ENCODE measurements around the gene TAF12. TPM values are rescaled to one million over a fixed set of nuclear protein-coding genes. Genes with fewer than 3 reads are reported as not detected.

The TAF12 gene
- total RNA-seq, 1 donor from 2014 or later, result 25.9 TPM

GRCh38 chr1:28604962-28605361, 37.9 kb downstream of the TAF12 start:
- H3K36me3 Mint-ChIP-seq (ENCODE audit: low read depth, unreplicated experiment), result peaks cover 1% of the 10 kb centered on the region
- Histone ChIP-seq H3K27me3 (ENCODE audit: insufficient read depth, low read length) (no peaks in the 10 kb centered on the region), H3K4me1 (ENCODE audit: insufficient read depth, low read length) (peaks cover 11% of the 10 kb centered on the region), H3K9ac (ENCODE audit: low read length) (no peak overlapping the region), H3K4me3 (ENCODE audit: insufficient read depth, low read depth, low read length) (no peak overlapping the region), H3K79me2 (ENCODE audit: insufficient read depth, low read length) (no peaks in the 10 kb centered on the region), H2AFZ (ENCODE audit: low read depth, low read length) (no peak overlapping the region), H3K36me3 (ENCODE audit: insufficient read depth, low read length) (peaks cover 18% of the 10 kb centered on the region), H3K4me2 (ENCODE audit: low read length) (no peak overlapping the region), H4K20me1 (ENCODE audit: insufficient read depth, low read length) (peaks cover 8% of the 10 kb centered on the region), H3K27ac (ENCODE audit: low read depth, low read length) (no peak overlapping the region), H3K9me3 (ENCODE audit: insufficient read depth, low read depth, low read length) (no peaks in the 10 kb centered on the region)
- peaks cover 12% of the 10 kb centered on the region for H3K4me1 Mint-ChIP-seq (ENCODE audit: low read depth, unreplicated experiment)
- DNase-seq (ENCODE audit: low read depth), result no peak
- no peak for TF ChIP-seq EZH2 (IDR thresholded peaks at IDR 0.05; ENCODE audit: insufficient read depth, low read length)
- TF ChIP-seq CTCF (IDR thresholded peaks at IDR 0.05; ENCODE audit: insufficient read depth, low read depth, low read length), result no peak
- no peak for FAIRE-seq
- no peak overlapping the region for H3K4me3 Mint-ChIP-seq (ENCODE audit: unreplicated experiment)
- no peaks in the 10 kb centered on the region for H3K27me3 Mint-ChIP-seq (ENCODE audit: low read depth, unreplicated experiment)
- H3K27ac Mint-ChIP-seq (ENCODE audit: unreplicated experiment), result no peak overlapping the region
- no peaks in the 10 kb centered on the region for H3K9me3 Mint-ChIP-seq (ENCODE audit: unreplicated experiment)

- no peak overlapping the region for H3K4me2 ChIP-seq (ENCODE audit: low read length)
- FAIRE-seq, result no peak
- Mint-ChIP-seq H3K4me3 (ENCODE audit: unreplicated experiment) (no peak overlapping the region), H3K9me3 (ENCODE audit: unreplicated experiment) (no peaks in the 10 kb centered on the region), H3K4me1 (ENCODE audit: low read depth, unreplicated experiment) (peaks cover 12% of the 10 kb centered on the region), H3K27me3 (ENCODE audit: low read depth, unreplicated experiment) (no peaks in the 10 kb centered on the region), H3K36me3 (ENCODE audit: low read depth, unreplicated experiment) (no peaks in the 10 kb centered on the region), H3K27ac (ENCODE audit: unreplicated experiment) (no peak overlapping the region)
- TF ChIP-seq EZH2 (IDR thresholded peaks at IDR 0.05; ENCODE audit: insufficient read depth, low read length) (no peak), CTCF (IDR thresholded peaks at IDR 0.05; ENCODE audit: insufficient read depth, low read depth, low read length) (no peak)
- H3K9me3 ChIP-seq (ENCODE audit: insufficient read depth, low read depth, low read length), result no peaks in the 10 kb centered on the region
- DNase-seq (ENCODE audit: low read depth), result no peak
- H3K79me2 ChIP-seq (ENCODE audit: insufficient read depth, low read length), result no peaks in the 10 kb centered on the region
- H3K4me1 ChIP-seq (ENCODE audit: insufficient read depth, low read length), result peaks cover 11% of the 10 kb centered on the region
- peaks cover 8% of the 10 kb centered on the region for H4K20me1 ChIP-seq (ENCODE audit: insufficient read depth, low read length)
- H3K27me3 ChIP-seq (ENCODE audit: insufficient read depth, low read length), result no peaks in the 10 kb centered on the region
- H3K4me3 ChIP-seq (ENCODE audit: insufficient read depth, low read depth, low read length), result no peak overlapping the region
- peaks cover 18% of the 10 kb centered on the region for H3K36me3 ChIP-seq (ENCODE audit: insufficient read depth, low read length)
- H2AFZ ChIP-seq (ENCODE audit: low read depth, low read length), result no peak overlapping the region
- H3K9ac ChIP-seq (ENCODE audit: low read length), result no peak overlapping the region
- H3K27ac ChIP-seq (ENCODE audit: low read depth, low read length), result no peak overlapping the region
Measured at GRCh38 chr1:28604411-28604810, 38.5 kb downstream of the TAF12 start.

GRCh38 chr1:28602536-28603439, 40.1 kb downstream of the TAF12 start:
- H3K9ac ChIP-seq (ENCODE audit: low read length), result peak overlapping the region; percentile 50
- no peak overlapping the region for H3K4me3 ChIP-seq (ENCODE audit: insufficient read depth, low read depth, low read length)
- no peaks in the 10 kb centered on the region for H3K27me3 ChIP-seq (ENCODE audit: insufficient read depth, low read length)
- peaks cover 11% of the 10 kb centered on the region for H3K4me1 ChIP-seq (ENCODE audit: insufficient read depth, low read length)
- H2AFZ ChIP-seq (ENCODE audit: low read depth, low read length), result no peak overlapping the region
- H3K9me3 Mint-ChIP-seq (ENCODE audit: unreplicated experiment), result no peaks in the 10 kb centered on the region
- peak overlapping the region; percentile 96 for H3K27ac Mint-ChIP-seq (ENCODE audit: unreplicated experiment)
- H4K20me1 ChIP-seq (ENCODE audit: insufficient read depth, low read length), result peaks cover 8% of the 10 kb centered on the region
- H3K36me3 Mint-ChIP-seq (ENCODE audit: low read depth, unreplicated experiment), result no peaks in the 10 kb centered on the region
- peaks cover 18% of the 10 kb centered on the region for H3K36me3 ChIP-seq (ENCODE audit: insufficient read depth, low read length)
- peak overlapping the region; percentile 59 for H3K27ac ChIP-seq (ENCODE audit: low read depth, low read length)
- peaks cover 16% of the 10 kb centered on the region for H3K4me1 Mint-ChIP-seq (ENCODE audit: low read depth, unreplicated experiment)
- H3K9me3 ChIP-seq (ENCODE audit: insufficient read depth, low read depth, low read length), result no peaks in the 10 kb centered on the region
- no peak overlapping the region for H3K4me3 Mint-ChIP-seq (ENCODE audit: unreplicated experiment)
- FAIRE-seq (no peak), DNase-seq (ENCODE audit: low read depth) (peak; percentile 45)
- TF ChIP-seq CTCF (IDR thresholded peaks at IDR 0.05; ENCODE audit: insufficient read depth, low read depth, low read length), result peak; percentile 80
- no peak for TF ChIP-seq EZH2 (IDR thresholded peaks at IDR 0.05; ENCODE audit: insufficient read depth, low read length)
- no peaks in the 10 kb centered on the region for H3K27me3 Mint-ChIP-seq (ENCODE audit: low read depth, unreplicated experiment)
- no peaks in the 10 kb centered on the region for H3K79me2 ChIP-seq (ENCODE audit: insufficient read depth, low read length)
- H3K4me2 ChIP-seq (ENCODE audit: low read length), result peak overlapping the region; percentile 77
